Raji (cell line): Measurements from ENCODE around the gene SSH3.

ENCODE experiments used
- POLR2A ChIP-seq: IDR thresholded peaks from 2 replicates; pipeline ENCODE4 v1.6.1; 2011; ENCODE audit warnings: low read depth, low read length, control low read depth; ENCODE audit not compliant: insufficient read depth

The SSH3 gene

DNA sequence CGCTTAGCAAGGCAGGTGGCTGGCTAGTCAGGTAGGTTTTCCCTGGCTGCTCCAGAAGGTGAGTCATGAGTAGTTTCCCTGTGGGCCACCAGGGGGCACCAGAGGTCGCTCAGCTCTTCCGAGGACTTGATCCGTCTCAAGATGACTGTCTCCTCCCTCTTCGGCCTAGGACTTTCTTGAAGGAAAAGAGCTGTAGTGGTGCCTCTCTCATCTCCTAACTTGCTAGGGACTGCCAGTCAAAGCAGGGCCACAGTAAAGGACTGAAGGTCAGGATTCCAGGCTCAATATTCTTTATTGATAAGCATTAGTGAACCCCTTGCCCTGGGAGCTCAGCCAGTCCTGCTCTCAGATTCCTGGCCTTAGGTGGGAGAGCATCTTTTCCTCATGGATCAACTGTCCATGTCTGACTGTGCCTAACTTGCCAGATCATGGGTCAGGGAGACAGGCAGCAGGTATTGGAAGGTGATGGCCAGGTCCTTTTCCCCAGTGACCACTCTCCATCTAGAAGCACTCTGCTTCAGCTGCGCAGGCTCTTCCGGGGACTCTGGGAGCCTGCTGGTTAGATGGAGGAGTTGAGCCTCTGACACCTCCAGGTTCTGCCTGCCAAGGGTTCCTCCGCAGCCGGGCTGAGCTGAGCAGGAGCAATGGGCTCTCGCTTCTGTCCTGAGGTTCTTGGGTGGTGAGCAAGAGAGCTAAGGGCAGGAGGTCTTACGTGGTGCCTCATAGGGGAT, 48.1 kb downstream of the SSH3 start:
- TF ChIP-seq POLR2A: peak; percentile 59

DNA sequence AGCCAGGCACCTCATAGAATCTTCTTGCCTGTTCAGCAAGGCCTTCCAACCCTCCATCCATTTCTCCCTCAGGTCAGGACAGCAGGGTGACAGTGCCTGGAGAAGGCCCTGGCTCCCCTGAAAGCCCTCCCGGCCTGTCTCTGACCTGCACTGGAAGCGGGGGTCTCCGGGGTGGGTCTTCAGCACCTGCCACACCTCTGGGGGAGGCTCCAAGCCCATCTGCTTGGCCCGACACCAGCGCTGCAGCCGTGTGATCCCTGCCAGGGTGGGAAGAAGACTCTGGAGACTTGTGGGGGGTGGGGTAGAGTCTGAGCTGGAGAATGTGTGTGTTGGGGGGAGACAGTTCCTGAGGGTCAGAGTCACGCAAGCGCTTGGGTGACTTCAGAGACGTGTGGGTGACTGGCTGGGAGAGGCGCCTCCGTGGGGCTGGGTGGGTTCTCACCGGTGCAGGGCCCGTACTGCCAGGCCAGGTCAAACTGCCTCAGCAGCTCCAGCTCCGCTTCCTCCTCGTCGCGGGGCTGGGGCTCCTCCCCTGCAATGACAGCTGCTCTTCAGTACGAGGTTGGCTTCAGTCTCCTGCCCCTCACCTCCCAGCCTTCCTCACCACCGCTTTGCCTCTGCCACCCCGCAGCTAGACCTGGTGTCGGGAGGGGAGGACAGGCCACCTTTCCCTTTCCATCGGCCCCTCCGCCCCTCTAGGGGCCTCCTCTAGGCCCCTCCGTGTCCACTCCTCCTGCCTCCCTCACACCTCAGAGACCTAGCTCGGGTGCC, 49.4 kb downstream of the SSH3 start:
- TF ChIP-seq POLR2A: peak; percentile 86

DNA sequence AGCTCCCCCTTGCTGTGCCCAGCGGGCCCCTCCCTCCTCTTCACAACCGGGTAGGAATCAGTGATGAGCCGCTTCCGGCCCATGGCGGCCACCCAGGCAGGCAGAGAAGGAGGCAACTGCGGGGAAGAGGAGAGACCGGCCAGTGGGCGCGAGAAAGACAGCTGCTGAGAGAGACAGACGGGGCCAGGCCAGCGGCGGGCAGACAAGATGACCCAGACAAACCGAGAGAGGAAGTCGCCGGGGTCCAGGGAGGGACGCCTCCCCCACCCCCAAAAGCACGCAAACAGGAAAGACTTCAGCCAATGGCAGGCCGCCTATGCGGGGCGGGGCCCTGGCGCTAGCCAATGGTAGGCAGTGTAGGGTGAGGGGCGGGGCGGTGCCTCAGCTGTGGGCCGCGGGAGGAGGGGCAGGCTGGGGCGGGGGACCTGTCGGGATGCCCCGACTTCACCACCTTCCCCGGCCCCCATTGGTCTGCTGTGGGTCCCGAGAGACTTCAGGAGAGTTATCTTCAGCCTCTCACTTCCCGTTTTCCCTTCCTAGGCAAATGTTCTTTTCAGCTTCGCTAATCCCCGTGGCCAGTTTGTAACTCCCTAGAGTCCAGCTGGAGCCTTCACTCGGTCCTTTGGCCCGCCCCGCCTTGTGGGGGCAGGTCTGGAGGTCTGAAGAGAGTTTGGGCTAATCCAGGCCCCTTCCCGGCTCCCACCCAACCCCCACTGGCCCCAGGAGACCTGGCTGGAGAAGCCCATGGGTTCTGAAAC, 50.2 kb downstream of the SSH3 start, which contains the start of gene POLD4:
POLD4 (minus strand) TSS at position 230 of the 758 bp plus-strand sequence; CDS start at position 83, 147 bp downstream.
- TF ChIP-seq POLR2A: peak; percentile 72

DNA sequence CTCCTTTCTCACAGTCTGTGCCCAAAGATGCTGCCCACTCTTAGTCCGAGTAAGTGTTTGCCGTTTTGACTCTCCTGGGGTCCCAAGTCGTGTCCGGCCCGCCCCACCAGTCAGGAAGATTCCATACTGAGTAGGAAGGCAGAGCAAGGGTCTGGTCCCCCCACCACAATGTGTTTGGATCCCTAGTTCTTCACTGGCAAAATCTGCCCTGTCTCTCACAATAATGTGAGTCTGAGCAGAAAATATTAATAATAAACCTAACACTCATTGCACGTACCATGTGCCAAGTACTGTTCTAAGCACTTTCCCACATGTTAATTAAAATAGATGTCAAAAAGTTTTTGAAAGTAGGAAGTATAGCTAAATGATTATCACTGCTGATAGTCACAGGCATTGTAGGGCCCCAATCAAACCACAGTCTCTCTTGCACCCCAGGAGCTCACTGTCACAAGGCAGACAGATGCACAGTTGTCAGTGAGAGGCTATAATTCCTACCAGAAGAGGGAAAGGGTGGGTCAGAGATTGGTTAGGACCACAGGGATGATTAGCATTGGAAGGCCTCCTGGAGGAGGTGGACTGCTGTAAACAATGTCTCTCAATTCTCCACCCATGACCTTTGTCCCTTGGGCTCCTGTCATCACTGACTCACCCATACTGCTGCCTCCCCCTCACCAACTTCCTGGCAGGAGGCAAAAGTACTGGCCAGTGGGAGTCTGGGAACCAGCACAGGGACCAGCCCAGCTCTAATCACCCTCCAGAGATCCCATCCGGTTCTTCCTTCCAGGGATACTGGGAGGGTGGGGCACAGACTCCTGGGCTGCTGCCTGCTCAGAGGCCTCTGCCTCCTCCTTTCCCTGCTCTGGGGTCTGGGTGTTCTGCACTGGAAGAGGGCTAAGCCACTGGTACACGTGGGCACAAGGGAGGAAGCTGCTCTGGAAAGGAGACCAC, 51.0 kb downstream of the SSH3 start:
- TF ChIP-seq POLR2A: no peak; the same call in 1 of the 2 replicates

DNA sequence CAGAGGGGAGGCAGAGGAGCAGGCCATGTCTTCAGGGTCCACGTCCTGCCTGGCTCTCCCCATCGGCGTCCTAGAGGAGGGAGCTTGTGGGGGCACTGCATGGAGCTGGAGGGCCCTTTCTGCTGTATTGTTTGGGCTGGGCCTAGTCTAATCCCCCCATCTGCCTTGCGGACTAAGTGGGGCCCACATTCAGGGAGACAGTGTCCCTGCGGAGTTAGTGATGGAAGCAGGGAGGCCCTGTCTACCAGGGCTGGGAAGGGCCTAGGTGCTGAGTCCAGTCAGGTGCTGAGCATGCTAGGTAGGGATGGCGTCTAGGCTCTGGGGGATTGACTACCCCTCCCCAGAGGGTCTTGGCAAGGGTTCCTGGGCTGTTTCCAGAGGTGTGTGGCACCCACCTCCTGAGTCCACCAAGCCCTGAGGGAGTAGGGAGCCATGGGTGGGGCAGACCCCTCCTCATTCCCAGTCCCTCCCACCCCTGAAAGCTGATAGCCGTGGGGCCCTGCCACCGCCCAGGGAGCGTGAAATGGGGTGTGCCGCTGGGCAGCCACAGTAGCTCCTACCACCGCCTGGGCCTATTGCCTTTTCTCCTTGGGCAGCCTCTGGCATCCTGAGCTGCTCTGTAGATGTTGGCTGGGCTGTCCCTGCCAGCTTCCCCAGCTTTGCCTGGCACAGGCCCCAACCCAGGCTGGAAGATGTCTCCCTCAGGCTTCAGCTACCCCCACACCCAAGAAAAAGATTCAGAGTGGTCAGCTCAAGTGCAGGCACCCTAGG, 51.9 kb downstream of the SSH3 start:
- TF ChIP-seq POLR2A: no peak

DNA sequence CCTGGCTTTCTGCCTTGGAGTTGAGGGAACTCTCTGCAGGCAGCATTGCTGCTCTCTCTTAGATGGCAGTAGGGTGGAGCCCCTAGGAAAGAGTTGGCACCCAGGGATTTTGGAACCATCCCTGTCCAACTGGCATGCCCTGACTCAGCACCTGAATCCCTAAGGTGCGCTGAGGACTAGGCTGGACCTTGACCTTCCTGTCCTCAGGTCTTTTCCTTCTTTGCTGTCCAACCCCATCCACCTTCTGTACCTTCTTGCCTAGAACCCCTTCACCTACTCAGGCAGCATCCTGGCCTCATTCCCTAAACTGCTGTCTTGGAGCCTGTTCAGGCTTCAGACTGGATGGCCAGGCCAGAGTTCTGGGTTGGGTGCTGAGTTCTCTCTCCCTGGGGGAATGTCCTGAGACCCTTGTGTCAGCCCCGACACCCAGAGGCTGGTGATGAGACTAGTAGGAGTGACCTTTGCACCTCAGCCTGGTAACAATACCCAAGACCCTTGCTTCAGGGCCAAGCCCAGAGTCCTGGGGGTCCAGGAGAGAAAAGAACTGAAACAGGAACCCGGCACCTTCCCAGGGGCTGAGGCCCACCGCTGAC, 52.6 kb downstream of the SSH3 start:
- peak; percentile 23; the same call in 1 of the 2 replicates for TF ChIP-seq POLR2A

DNA sequence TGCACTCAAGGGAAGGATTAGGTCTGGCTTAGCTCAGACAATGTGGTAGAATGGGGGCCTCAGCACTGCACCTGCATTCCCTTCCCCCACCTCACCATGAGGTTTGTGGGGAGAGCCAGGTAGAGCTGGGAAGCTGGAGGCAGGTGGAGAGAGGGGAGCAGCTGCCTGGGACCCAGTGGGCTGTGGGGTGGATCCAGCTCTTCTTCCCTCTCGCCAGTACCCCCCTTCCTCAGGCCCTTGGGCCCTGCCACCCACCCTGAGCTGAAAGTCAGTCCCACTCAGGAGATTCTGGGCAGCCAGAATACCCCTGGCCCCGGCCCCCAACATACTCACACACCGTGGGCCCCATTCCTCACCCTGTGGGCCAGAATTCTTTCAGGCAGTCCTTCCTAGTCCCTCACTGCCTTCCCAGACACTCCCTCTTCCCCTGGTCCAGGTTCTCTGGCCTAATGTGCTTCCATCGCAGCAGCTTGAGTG, 53.1 kb downstream of the SSH3 start:
- no peak for TF ChIP-seq POLR2A

DNA sequence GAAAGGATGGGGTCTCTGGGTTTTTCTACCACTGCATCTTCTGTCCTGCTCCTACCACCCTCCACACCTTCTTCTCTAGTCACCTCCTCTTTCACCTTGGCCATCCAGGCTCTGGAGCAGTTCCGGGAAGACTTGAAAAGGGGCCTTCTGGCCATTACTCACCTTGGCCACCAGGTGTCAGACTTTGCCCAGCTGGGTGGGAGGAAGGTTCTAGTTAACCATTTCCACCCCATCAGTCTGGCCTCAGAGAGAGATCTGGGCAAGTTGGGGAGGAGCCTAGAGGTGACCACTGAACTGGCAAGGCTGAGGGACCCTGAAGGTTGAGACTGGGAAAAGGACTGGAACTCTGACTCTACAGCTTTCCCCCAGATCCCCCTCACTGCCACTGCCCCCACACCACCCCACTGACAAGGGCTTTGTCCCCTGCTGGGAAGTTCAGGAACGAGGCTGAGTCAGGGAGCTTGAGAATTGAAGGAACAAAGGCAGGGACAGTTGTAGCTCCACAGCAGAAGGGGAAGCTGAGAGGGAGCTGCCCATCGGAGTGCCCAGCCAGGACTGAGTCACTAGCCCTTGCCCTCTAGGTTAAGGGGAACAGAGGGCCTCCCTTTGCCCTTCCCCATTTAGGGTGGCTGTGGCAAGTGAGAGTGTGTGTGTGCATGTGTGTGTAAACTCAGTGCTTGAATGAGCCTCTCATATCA, 53.7 kb downstream of the SSH3 start:
- TF ChIP-seq POLR2A: peak; percentile 23; the same call in 1 of the 2 replicates

DNA sequence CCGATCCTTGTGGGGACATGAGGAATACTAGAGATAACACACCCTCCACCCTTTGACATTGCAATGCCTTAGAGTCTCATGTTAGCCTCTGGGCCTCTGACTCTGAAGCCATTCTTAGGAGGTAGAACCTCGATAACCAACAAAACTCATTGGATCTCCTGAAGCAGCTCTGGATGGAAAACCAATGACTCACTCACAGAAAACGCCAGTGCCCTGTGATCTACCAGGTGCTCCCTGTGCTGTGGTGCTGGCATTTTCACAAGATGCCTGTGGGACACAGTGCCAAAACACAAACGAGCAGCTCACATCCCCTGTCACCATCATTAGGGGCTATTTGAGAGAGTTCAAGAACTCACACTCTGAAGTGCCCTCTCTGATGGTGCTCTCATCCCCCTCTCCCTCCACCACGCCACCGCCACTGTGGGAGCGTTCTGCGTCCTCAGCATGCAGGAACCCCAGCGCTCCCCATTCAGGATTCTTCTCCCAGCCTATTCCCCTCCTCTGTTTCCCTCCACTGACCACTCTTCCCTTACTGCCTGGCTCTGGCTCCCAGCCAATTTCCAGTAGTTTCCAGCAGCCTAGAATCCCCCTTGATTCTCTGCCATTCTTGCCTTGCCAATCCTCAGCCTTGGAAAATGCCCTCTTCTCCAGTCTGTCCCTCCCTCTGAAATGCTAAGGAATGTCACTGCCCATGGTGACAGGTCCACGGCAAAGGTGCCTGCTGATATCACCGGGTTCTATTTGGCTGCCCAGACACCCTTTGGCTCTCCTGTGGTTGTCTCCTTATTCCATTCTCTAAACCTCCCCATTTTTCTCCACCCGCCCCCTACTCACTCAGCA, 54.7 kb downstream of the SSH3 start:
- TF ChIP-seq POLR2A: no peak
